Measurements from ENCODE around the gene APBA2. TPM values are rescaled to one million over a fixed set of nuclear protein-coding genes. Genes with fewer than 3 reads are reported as not detected.

Gene APBA2
- total RNA-seq, 1 donor from 2014 or later = 5.3 TPM

DNA sequence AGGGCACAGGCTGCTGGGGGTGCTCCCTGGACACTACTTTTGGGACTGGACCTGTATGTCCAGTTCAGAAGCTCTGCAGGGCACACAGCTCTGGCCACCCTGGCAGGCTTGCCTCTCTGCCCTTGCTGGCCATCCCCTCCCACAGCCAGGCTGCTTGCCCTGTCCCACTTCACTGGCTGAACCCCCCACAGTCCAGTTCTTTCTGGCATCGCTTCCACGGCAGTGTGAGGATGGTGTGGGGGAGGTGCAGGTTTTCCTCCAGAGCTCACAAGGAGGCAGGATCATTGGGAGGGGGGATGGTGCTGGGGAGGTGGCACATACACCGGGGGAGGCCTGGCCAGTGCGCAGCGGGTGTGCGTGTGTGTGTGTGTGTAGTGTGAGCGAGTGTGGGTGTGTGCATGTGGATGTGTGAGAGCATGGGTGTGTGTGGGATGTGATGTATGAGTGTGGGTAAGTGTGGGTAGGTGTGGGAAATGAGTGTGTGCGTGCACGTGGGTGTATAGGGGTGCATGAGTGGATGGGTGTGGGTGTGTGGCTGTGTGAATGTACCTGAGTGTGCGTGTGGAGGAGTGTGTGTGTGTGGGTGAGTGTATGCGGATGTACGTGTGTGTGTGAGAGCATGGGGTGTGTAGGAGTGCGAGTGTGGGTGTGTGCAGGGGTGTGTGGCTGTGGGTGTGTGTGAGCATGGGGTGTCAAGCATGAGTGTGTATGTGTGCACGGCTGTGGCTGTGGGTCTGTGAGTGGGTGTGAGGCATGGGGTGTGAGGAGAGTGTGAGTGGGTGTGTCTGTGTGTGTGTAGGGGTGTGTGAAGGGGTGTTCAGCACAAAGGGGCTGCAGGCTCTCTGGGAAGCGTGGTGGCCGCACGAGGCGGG lies 228.7 kb downstream of the APBA2 start:
- H3K36me3 ChIP-seq (ENCODE audit: control insufficient read depth, insufficient read depth, low read length) = no peaks in the 10 kb centered on the region
- FAIRE-seq (no peak), DNase-seq (ENCODE audit: low read depth) (no peak)
- TF ChIP-seq, protein P1, sequence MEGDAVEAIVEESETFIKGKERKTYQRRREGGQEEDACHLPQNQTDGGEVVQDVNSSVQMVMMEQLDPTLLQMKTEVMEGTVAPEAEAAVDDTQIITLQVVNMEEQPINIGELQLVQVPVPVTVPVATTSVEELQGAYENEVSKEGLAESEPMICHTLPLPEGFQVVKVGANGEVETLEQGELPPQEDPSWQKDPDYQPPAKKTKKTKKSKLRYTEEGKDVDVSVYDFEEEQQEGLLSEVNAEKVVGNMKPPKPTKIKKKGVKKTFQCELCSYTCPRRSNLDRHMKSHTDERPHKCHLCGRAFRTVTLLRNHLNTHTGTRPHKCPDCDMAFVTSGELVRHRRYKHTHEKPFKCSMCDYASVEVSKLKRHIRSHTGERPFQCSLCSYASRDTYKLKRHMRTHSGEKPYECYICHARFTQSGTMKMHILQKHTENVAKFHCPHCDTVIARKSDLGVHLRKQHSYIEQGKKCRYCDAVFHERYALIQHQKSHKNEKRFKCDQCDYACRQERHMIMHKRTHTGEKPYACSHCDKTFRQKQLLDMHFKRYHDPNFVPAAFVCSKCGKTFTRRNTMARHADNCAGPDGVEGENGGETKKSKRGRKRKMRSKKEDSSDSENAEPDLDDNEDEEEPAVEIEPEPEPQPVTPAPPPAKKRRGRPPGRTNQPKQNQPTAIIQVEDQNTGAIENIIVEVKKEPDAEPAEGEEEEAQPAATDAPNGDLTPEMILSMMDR (IDR thresholded peaks at IDR 0.05; ENCODE audit: insufficient read depth, low read length, severe bottlenecking) = no peak
- H3K4me3 ChIP-seq (ENCODE audit: low read depth, low read length) = no peak overlapping the region
- peaks cover 2% of the 10 kb centered on the region for H3K27me3 ChIP-seq (ENCODE audit: control insufficient read depth, insufficient read depth, low read length)

DNA sequence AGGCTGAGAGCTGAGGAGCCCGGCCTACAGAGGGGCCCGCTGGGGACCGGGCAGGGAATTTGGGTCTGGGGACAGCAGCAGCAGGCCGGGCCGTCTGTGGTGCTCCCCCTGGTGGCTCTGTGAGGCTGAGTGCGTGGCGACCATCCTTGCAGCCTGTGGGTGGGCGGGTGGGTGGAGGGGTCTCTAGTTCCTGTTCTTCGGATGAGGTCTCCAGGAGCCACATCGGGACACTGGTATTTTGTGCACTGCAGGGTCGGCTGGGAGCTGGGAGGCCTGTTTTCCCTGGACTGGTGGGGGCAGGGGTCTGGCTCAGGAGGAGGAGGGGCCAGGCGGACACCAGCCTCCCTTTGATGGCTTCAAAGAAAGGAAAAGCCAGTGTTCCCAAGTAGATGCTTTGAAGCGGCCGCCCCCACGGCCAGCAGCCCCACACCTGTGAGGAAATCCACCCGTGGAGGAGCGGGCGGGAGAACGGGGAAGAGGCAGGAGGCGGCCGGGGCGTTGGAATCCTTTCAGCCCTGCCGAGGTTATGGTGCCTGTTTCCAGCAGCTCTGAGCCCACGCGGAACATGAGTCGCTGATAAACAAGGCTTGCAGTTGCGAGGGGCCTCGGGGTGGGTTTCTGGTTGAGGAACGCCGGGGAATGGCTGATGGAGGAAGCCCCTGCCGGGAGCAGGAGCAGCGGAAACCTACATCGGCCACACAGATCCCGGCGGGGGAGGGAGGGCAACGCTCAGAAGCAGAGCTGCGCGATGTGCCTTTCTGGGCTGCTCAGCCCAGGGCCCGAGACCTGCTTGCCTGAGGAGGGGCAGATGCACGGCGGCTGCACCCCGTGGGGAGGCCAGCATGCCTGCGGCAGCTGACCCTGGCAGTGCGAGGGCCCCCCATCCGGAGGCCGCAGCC lies 229.6 kb downstream of the APBA2 start:
- H3K4me3 ChIP-seq (ENCODE audit: low read depth, low read length) = no peak overlapping the region
- no peaks in the 10 kb centered on the region for H3K36me3 ChIP-seq (ENCODE audit: control insufficient read depth, insufficient read depth, low read length)
- TF ChIP-seq, protein P1 (IDR thresholded peaks at IDR 0.05; ENCODE audit: insufficient read depth, low read length, severe bottlenecking) = peak; percentile 42
- peaks cover 2% of the 10 kb centered on the region for H3K27me3 ChIP-seq (ENCODE audit: control insufficient read depth, insufficient read depth, low read length)
- FAIRE-seq (no peak), DNase-seq (ENCODE audit: low read depth) (no peak)

DNA sequence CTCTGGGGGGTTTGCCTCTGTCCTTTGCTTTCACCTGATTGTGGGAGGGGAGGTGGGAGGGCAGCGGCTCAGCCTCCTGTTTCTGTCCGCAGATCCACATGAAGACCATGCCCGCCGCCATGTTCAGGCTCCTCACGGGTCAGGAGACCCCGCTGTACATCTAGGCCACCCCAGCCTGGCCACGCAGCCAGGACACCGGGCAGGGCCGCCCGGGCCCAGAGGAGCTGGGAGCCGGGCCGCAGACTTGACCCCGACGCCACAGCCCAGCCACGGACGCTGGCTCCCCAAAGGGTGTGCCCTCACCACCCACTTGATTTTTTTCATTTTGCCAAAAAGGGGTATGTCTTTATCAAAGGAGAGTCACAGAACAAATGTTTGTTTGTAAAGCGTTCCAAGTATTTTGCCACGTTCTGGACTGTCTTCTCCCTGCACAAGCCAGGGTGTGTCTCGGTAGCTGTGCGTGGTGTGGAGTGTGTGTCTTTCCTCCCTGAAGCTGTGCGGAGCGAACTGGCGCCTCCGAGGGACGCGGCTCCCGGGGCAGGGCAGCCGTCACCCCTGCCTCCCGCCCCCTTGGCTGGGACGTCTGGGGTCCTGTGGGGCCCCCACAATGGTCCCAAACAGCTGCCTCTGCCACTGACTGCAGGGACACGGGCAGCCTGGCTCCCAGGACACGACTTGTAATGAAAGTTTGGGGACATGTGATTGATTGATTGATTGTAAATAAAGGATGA lies 231.4 kb downstream of the APBA2 start:
- H3K36me3 ChIP-seq (ENCODE audit: control insufficient read depth, insufficient read depth, low read length) = no peaks in the 10 kb centered on the region
- DNase-seq (ENCODE audit: low read depth) = no peak
- H3K4me3 ChIP-seq (ENCODE audit: low read depth, low read length) = no peak overlapping the region
- TF ChIP-seq, protein P1 (IDR thresholded peaks at IDR 0.05; ENCODE audit: insufficient read depth, low read length, severe bottlenecking) = no peak
- H3K27me3 ChIP-seq (ENCODE audit: control insufficient read depth, insufficient read depth, low read length) = peaks cover 2% of the 10 kb centered on the region
- FAIRE-seq = no peak

DNA sequence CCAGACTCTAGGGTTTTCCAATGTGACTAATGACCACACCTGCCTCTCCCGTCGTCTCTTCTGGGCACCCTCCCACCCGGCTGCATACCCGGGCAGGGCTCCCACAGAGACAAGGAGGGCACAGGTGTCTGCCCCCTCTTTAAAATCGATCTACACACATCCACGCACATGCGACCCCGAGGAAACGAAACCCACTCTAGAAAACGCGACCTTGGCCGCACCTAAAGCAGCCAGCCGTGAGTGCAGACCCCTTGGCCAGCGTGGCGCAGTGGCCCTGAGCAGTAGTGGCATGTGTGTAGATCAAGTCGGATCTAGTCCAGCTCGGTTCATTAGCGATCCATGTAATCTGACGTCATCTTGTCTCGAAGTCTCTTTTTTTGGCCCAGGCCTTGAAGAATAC lies 232.0 kb downstream of the APBA2 start:
- no peak overlapping the region for H3K4me3 ChIP-seq (ENCODE audit: low read depth, low read length)
- DNase-seq (ENCODE audit: low read depth) (no peak), FAIRE-seq (no peak)
- TF ChIP-seq, protein P1 (IDR thresholded peaks at IDR 0.05; ENCODE audit: insufficient read depth, low read length, severe bottlenecking) = no peak
- peaks cover 2% of the 10 kb centered on the region for H3K27me3 ChIP-seq (ENCODE audit: control insufficient read depth, insufficient read depth, low read length)
- no peaks in the 10 kb centered on the region for H3K36me3 ChIP-seq (ENCODE audit: control insufficient read depth, insufficient read depth, low read length)

DNA sequence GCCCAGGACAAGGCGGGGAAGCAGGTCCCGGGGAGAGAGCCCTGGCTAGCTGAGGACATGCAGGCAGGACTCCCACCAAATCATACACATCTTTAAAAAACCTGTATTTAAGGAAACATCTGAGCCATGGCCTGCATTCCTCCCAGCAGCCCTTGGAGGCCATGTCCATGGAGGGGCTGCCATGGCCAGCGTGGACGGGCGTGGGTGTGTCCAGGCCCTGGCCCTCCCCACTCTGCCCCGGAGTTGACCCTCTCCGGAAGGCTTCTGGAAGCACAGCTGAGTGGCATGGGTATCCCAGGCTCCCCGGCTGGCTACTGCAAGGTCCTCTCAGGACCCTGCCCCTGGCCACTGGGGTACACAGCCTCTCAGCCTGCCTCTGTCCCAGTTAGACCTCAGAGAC lies 234.1 kb downstream of the APBA2 start:
- FAIRE-seq (no peak), DNase-seq (ENCODE audit: low read depth) (no peak)
- no peak overlapping the region for H3K4me3 ChIP-seq (ENCODE audit: low read depth, low read length)
- no peaks in the 10 kb centered on the region for H3K36me3 ChIP-seq (ENCODE audit: control insufficient read depth, insufficient read depth, low read length)
- peaks cover 2% of the 10 kb centered on the region for H3K27me3 ChIP-seq (ENCODE audit: control insufficient read depth, insufficient read depth, low read length)
- TF ChIP-seq, protein P1 (IDR thresholded peaks at IDR 0.05; ENCODE audit: insufficient read depth, low read length, severe bottlenecking) = no peak
